NCI-H2171 treated with DMSO at 0.1 percent for 48 hours (cell line): ENCODE results near the gene C7orf57.

Experiments used
- DNase-seq: peaks from one replicate; lab custom pipeline; 2025; lab: John Stamatoyannopoulos, UW

C7orf57 gene

DNA sequence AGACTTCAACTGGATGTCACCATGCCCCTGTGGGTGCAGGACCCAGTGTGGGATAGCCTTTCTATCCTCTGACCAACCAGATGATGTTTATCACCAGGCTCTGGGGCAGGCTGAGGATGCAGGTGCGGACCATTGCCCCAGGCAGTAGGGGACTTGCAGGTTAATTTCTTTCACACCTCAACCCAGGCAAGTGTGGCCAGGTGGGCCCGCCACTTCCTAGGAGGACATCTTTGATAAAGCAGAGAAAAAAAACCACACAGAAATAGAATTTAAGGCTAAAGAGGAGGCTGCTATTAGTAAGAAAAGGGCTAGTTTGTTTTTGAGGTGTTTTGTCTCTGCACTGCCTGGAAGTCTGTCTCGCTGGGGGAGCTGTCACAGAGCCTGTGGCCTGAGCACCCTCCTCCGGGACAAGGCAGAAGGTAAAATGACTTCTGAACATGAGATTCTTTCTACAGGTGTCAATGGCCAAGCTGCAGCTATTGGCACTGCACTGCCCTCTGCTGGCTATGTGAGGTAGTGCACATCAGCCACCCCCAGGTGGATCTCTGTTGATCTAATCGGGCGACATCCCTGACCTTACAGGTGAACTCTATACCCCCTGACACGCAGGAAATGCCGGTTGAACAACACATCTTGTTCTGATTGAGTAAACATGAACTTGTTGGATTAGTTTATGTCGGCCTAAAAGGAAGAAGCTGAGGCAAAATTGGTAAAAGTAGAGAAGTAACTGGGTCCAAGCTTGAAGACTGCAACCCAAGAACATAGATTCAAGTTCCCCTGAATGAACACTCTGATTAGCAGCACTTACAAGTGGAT is 74.7 kb downstream of the C7orf57 start:
- DNase-seq, result peak; percentile 57

DNA sequence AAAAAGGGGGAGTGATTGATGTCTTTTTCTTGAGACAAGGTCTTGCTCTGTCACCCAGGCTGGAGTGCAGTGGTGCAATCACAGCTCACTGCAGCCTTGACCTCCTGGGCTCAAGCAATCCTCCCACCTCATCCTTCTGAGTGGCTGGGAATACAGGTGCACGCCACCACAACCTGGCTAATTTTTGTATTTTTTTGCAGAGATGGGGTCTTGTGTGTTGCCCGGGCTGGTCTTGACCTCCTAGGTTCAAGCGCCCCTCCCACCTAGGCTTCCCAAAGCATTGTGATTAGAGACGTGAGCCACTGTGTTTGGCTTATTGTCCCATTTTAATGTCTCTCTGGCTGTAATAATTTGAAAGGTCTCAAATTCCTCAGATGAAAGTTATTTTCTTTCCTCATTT is 75.5 kb downstream of the C7orf57 start:
- DNase-seq, result no peak
